GM12865 (cell line): ENCODE results near the gene VPS4A.

Experiments used
- DNase-seq: peaks from one replicate; pipeline ENCODE4 v3.0.0; 2010; ENCODE audit warnings: low read depth
- H3K4me3 ChIP-seq: 2 replicates; pipeline ENCODE4 v1.5.1; 2011; ENCODE audit warnings: mild to moderate bottlenecking, low read depth, low read length, control low read depth
- TF ChIP-seq, protein P1 (sequence below): IDR thresholded peaks from 2 replicates; pipeline ENCODE4 v1.5.1; 2011; ENCODE audit warnings: low read length, control low read depth, low read depth, inconsistent platforms; ENCODE audit not compliant: insufficient read depth; ENCODE audit errors: missing control alignments

VPS4A gene

GRCh38 chr16:69365901-69366300 lies 54.8 kb downstream of the VPS4A start:
- TF ChIP-seq, protein P1, sequence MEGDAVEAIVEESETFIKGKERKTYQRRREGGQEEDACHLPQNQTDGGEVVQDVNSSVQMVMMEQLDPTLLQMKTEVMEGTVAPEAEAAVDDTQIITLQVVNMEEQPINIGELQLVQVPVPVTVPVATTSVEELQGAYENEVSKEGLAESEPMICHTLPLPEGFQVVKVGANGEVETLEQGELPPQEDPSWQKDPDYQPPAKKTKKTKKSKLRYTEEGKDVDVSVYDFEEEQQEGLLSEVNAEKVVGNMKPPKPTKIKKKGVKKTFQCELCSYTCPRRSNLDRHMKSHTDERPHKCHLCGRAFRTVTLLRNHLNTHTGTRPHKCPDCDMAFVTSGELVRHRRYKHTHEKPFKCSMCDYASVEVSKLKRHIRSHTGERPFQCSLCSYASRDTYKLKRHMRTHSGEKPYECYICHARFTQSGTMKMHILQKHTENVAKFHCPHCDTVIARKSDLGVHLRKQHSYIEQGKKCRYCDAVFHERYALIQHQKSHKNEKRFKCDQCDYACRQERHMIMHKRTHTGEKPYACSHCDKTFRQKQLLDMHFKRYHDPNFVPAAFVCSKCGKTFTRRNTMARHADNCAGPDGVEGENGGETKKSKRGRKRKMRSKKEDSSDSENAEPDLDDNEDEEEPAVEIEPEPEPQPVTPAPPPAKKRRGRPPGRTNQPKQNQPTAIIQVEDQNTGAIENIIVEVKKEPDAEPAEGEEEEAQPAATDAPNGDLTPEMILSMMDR = no peak
- DNase-seq = no peak
- no peak overlapping the region for H3K4me3 ChIP-seq

DNA sequence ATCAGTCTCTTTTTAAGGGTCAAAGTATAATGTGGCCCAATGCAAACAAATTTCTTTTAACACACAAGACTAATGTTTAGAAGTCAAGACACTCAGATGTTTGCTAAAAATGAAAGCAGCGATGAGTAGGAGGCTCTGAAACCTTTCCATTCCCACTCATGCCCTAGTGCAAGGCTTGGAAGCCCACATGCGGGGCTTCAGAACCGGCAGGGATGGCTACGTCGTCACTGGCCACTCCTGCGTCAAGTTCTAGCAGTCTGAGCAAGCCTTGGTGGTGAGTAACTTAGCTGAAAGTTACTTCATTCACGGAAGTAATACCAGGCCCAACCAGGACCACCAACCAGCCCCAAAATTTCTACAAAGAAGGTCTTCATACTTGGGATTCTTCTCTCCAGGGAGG lies 55.3 kb downstream of the VPS4A start:
- DNase-seq = no peak
- H3K4me3 ChIP-seq = no peak overlapping the region
- TF ChIP-seq, protein P1 = no peak

DNA sequence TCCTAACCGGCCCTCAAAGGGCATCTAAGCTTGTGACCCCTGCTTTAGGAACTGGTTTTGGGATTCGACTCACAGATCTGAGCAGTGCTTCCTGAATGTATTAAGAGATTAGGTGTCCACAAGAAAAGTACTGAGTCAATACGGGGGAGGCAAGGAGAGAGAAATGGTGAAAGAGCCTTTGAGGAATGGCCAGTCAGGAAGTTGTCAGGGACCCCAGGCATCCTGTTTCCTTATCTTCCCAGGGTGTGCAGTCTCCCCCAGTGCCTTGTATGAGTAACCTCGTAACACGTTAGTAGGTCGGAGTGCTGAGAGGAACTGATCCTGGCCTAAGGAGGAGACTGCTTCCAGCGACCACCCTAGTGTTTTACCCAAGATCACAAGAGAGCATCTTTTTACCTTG lies 56.8 kb downstream of the VPS4A start:
- DNase-seq = no peak

GRCh38 chr16:69368866-69369265 lies 57.7 kb downstream of the VPS4A start:
- H3K4me3 ChIP-seq = no peak overlapping the region
- TF ChIP-seq, protein P1 = no peak
- DNase-seq = no peak

More for the DNA sequence above, 56.8 kb downstream of the VPS4A start:
- TF ChIP-seq, protein P1 = no peak
- no peak overlapping the region for H3K4me3 ChIP-seq

DNA sequence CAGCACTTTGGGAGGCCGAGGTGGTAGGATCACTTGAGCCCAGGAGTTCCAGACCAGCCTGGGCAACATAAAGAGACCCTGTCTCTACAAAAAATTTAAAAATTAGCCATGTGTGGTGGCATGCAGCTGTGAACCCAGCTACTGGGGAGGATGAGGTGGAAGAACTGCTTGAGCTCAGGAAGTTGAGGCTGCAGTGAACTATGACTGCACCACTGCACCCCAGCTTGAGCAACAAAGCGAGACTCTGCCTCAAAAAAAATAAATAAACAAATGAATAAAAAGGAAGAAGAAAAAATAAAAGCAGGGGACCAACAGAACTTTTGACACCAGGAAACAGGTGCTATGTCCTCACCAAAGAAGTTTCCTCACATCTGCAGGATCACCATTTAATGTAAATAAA lies 60.4 kb downstream of the VPS4A start:
- TF ChIP-seq, protein P1 = no peak
- no peak overlapping the region for H3K4me3 ChIP-seq
- peak; percentile 26 for DNase-seq

- TF ChIP-seq, protein P1 = no peak
- H3K4me3 ChIP-seq = no peak overlapping the region
- no peak for DNase-seq
Observed at GRCh38 chr16:69373019-69373418, 61.9 kb downstream of the VPS4A start.
